ENCODE data around the gene SLC15A3.

Gene SLC15A3

GRCh38 chr11:60951904-60952741 lies at the start of gene SLC15A3:
Gene SLC15A3 (minus strand): TSS chr11:60952176. CDS start chr11:60951551, 625 bp downstream.
- no peak for DNase-seq (ENCODE audit: low read depth)

GRCh38 chr11:61000426-61000825 lies 48.5 kb upstream of the SLC15A3 start:
- no peak for DNase-seq (ENCODE audit: low read depth)

GRCh38 chr11:60996381-60997138 lies 44.6 kb upstream of the SLC15A3 start:
- DNase-seq (ENCODE audit: low read depth) = no peak

- no peak for DNase-seq (ENCODE audit: low read depth)
Observed at GRCh38 chr11:60995798-60996197, 43.8 kb upstream of the SLC15A3 start.

- no peak for DNase-seq (ENCODE audit: low read depth)
Observed at GRCh38 chr11:60994541-60995080, 42.6 kb upstream of the SLC15A3 start.

GRCh38 chr11:60993615-60994014 lies 41.6 kb upstream of the SLC15A3 start:
- no peak for DNase-seq (ENCODE audit: low read depth)

- no peak for DNase-seq (ENCODE audit: low read depth)
Observed at GRCh38 chr11:60992842-60993409, 41.0 kb upstream of the SLC15A3 start.

- no peak for DNase-seq (ENCODE audit: low read depth)
Observed at GRCh38 chr11:60991457-60991856, 39.5 kb upstream of the SLC15A3 start.

GRCh38 chr11:60989093-60989650 lies 37.2 kb upstream of the SLC15A3 start:
- DNase-seq (ENCODE audit: low read depth) = no peak

GRCh38 chr11:60988658-60989057 lies 36.7 kb upstream of the SLC15A3 start:
- DNase-seq (ENCODE audit: low read depth) = no peak

GRCh38 chr11:60987577-60988277 lies 35.8 kb upstream of the SLC15A3 start:
- no peak for DNase-seq (ENCODE audit: low read depth)

- DNase-seq (ENCODE audit: low read depth) = no peak
Observed at GRCh38 chr11:60985991-60986915, 34.3 kb upstream of the SLC15A3 start.

- DNase-seq (ENCODE audit: low read depth) = no peak
Observed at GRCh38 chr11:60985501-60985900, 33.5 kb upstream of the SLC15A3 start.

- no peak for DNase-seq (ENCODE audit: low read depth)
Observed at GRCh38 chr11:60984636-60985035, 32.7 kb upstream of the SLC15A3 start.

- DNase-seq (ENCODE audit: low read depth) = no peak
Observed at GRCh38 chr11:60984149-60984548, 32.2 kb upstream of the SLC15A3 start.

GRCh38 chr11:60982184-60982583 lies 30.2 kb upstream of the SLC15A3 start:
- no peak for DNase-seq (ENCODE audit: low read depth)

GRCh38 chr11:60981515-60981914 lies 29.5 kb upstream of the SLC15A3 start:
- no peak for DNase-seq (ENCODE audit: low read depth)

- no peak for DNase-seq (ENCODE audit: low read depth)
Observed at GRCh38 chr11:60978546-60979380, 26.8 kb upstream of the SLC15A3 start.

- DNase-seq (ENCODE audit: low read depth) = no peak
Observed at GRCh38 chr11:60977836-60978235, 25.9 kb upstream of the SLC15A3 start.

GRCh38 chr11:60977224-60977623 lies 25.2 kb upstream of the SLC15A3 start:
- DNase-seq (ENCODE audit: low read depth) = no peak

Measured in fibroblast of the conjunctiva (primary cell).